Superior temporal gyrus (tissue), 1 donor: ENCODE results near the gene SFTPA2.
"Not testable (repeated sequence)": the region's sequence is repeated elsewhere in the genome, so short reads cannot be mapped to it uniquely, and the experiment has no call there.

ENCODE experiments used
- DNase-seq: peaks from one replicate; pipeline ENCODE4 v3.0.0-alpha.2; 2016; ENCODE audit errors: extremely low spot score

The SFTPA2 gene

GRCh38 chr10:79559726-79560125 lies 481 bp downstream of the SFTPA2 start:
- DNase-seq = no peak

DNA sequence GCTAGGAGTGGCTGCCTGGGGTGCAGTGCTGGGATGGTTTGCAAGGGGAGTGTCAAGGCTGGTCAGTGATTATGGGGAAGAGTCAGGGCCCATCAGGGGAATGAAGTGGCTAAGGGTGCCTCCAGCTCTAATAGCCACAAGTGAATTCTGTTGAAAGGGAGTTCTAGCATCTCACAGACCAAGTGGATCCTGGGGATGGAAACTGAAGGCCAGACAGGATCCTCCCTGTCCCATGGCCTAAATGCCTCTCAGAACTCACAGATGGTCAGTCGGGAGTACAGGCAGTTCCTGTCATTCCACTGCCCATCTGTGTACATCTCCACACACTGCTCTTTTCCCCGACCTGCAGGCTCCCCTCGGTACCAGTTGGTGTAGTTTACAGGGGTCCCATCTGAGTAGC lies 3.2 kb downstream of the SFTPA2 start:
- not testable (repeated sequence) for DNase-seq

- no peak for DNase-seq
Observed at GRCh38 chr10:79555354-79556309, 4.6 kb downstream of the SFTPA2 start.

DNA sequence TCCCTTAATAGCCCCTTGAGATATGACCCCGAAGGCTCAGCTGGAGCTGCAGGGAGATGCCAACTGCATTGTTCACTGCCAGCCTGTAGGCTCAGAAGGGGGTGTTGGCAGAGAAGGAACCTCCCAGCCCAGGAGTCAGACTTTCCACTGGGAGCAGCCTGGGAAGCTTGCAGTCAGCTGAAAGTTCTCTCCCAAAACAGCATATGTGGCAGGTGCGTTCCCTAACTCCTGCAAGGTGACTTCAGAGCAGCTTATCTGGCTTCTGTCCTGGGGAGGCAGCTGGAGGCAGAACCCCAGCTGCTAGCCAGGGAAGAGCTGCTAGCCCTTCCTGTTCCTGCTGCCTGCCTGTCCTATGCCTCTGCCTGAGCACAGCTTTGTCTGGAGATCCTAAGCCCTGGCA lies 8.1 kb downstream of the SFTPA2 start:
- no peak for DNase-seq

- DNase-seq = no peak
Observed at GRCh38 chr10:79547973-79548372, 12.2 kb downstream of the SFTPA2 start.

- DNase-seq = not testable (repeated sequence)
Observed at GRCh38 chr10:79547128-79547527, 13.1 kb downstream of the SFTPA2 start.

DNA sequence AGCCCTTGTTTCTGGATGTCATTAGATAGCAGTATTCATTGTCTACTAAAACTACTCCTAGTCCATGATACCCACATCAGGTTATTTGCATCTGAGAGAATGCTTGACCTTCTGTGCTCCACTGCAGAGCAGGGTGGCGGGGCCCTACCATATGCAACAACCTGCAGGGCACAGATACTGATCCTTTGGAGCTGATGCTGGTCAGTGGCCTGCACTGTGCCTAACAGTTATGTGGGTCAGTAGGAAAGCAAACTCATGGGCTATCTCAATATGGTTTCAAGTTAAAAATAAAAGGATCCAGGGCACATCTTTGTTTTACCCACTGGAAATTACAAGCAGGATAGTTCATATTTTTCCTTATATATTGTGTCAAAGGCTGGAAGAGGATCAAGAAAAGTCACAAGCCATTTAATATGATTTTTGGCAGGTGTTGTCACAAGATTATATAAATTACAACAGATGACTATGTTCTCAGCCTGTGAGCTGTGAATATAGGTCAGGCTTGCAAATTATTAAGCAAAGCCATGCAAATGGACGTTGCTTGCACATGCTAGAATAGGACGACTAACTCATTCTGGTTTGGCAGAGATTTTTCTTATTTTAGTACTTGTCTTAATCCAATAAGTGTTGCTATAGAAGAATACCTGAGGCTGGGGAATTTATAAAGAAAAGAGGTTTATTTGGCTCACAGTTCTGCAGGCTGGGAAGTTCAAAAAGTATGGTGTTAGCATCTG lies 15.1 kb downstream of the SFTPA2 start:
- DNase-seq = not testable (repeated sequence)

DNA sequence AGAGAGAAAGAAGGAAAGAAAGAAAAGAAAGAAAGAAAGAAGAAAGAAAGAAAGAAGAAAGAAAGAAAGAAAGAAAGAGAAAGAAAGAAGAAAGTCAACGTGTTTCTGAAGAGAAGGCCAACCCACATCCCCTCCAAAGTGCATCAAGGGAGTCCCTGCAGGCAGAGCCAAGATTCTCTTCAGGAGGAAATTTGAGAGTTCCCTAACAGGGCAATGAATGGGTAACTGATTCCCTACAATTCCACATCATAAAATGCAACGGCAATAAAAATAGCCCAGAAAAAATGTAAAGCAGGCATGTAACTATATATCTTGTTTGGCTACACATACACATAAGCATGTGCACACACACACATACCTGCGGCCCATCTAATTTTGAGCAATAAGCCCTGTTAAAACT lies 15.8 kb downstream of the SFTPA2 start:
- not testable (repeated sequence) for DNase-seq

DNA sequence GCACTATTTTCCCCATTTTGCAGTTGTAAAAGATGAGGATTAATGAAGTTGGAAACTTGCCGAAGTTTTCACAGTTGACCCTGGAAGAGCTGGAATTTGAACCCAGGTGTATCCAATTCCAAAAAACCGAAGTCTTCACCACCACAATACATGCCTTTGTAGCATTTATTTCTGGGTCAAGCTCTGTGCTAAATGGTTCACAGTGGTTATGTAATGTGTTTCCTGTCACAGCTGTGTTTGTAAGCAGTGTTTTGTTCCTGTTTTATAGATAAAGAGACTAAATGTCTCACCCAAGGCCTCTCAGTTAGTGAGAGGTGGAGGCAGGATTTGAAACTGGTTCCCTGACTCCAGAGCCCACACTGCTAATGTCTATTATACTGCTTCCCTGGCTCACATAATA lies 17.6 kb downstream of the SFTPA2 start:
- no peak for DNase-seq

GRCh38 chr10:79540930-79541329 lies 19.3 kb downstream of the SFTPA2 start:
- not testable (repeated sequence) for DNase-seq

DNA sequence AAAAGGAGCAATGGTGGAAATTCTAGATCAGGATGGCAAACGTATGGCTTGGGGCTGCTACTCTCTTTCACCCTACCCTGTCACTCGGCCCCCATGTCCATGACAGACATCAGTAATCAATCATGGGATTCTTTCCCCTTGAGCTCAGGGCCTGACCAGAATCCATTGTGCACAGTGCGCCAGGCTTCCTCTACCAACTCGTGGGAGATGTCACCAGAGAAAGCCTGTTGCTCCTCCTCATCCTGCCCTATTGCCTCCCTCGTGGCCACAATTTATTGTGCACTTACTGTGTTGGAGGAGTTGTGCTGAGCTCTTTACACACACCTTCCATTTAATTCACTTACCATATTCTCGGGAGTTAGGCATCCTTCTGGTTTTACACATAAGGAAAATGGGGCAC lies 21.9 kb downstream of the SFTPA2 start:
- not testable (repeated sequence) for DNase-seq

DNA sequence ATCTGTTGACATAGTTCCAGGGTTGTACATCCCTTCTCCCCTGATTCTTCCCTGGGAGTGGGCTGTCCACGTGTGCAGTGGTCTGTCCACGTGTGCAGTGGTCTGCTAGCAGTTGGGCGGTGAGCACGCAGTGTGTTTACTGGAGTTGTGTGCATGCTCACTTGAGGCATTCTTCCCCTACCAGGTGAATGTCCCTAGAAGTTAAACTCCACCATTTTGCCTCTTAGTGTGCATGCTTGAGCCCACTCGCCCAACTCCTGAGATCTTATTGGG lies 26.4 kb downstream of the SFTPA2 start:
- not testable (repeated sequence) for DNase-seq

DNA sequence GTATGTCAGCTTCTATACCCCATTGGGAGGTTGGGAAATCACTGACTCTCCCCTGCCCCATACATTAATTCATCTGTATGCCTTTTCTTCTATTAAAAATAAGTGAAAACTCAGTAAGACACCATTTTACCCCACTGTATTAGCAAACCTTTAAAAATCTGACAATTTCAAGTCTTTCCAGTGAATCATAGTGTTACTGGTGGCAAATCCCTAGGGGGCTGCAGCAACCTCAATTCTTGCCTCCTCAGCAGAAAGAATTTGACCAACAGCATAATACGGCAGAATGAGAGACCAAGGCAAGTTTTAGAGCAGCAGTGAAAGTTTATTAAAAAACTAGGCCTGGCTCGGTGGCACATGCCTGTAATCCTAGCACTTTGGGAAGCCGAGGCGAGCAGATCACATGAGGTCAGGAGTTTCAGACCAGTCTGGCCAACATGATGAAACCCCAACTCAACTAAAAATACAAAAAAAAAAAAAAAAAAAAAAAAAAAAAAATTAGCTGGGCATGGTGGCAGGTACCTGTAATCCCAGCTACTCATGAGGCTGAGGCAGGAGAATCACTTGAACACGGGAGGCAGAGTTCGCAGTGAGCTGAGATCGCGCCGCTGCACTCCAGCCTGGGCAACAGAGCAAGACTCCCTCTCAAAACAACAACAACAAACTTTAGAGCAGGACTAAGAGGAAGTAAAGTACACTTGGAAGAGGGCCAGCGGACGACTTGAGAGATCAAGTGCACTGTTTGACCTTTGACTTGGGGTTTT lies 26.9 kb downstream of the SFTPA2 start:
- DNase-seq = not testable (repeated sequence)

DNA sequence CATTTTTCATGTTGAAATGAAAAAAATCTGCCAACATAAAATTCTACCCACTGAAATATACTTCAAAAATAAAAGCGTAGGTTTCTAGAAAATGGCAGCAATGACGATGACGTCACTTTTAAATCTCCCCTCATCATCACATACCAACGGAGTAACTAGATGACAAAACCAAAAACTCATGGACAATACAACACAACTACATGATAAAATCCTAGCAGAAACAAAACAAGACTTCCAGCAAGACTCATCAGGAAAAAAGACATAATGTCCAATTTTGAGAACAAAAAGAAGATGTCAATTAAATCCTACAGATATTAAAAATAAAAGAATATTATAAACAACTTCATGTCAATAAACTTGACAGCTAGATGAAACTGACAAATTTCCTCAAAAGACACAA lies 31.9 kb downstream of the SFTPA2 start:
- not testable (repeated sequence) for DNase-seq

- not testable (repeated sequence) for DNase-seq
Observed at GRCh38 chr10:79525049-79525710, 35.0 kb downstream of the SFTPA2 start.

DNA sequence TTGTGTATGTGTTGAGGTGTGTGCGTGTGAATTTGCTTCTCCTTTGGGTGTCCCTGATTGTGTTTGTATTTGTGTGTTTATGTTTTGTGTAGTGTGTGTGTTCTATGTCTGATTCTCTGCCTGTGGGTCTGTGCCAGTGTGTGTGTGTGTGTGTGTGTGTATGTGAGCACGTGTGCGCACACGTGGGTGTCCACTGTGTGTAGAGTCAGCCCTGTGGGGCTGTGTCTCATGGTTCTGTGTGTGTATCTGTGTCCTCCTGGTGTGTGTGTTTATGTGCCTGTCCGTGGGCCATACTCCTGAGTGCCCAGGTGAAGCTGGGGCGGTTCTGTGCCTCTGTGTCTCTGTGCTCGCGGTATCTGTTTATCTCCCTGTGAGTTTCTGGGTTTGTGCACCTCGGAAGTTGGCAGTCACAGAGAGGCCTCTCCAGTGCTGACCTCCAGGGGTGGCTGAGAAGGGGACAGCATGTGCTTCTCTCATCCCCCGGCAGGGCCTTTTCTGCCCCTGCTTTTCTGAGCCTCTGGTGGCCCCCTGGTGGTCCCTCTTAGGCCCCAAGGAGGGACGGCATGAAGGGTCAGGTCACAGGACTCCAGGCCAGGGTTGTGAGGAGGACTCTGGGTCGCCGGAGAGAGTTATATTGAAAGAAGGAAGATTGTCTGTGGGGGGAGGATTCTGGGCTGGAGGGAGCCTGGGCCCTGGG lies 36.9 kb downstream of the SFTPA2 start:
- DNase-seq = not testable (repeated sequence)

GRCh38 chr10:79522464-79522863 lies 37.7 kb downstream of the SFTPA2 start:
- not testable (repeated sequence) for DNase-seq

GRCh38 chr10:79521751-79522150 lies 38.5 kb downstream of the SFTPA2 start:
- not testable (repeated sequence) for DNase-seq

DNA sequence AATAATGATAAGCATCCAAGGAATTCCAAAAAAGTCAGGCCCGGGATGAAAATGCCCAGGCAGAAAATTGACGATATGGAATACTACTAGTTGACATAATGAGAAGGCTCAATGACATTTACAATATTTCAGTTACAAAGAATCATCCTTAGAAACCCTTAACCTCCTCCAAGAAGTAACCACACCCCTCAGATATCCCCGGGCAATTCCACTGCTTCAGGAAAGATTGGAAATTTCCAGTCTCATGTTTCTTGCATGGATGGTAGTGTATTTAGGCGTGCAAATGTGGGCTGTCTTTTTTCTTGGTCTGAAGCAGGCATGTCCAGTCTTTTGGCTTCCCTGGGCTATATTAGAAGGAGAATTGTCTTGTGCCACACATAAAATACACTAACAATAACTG lies 42.6 kb downstream of the SFTPA2 start:
- not testable (repeated sequence) for DNase-seq

DNA sequence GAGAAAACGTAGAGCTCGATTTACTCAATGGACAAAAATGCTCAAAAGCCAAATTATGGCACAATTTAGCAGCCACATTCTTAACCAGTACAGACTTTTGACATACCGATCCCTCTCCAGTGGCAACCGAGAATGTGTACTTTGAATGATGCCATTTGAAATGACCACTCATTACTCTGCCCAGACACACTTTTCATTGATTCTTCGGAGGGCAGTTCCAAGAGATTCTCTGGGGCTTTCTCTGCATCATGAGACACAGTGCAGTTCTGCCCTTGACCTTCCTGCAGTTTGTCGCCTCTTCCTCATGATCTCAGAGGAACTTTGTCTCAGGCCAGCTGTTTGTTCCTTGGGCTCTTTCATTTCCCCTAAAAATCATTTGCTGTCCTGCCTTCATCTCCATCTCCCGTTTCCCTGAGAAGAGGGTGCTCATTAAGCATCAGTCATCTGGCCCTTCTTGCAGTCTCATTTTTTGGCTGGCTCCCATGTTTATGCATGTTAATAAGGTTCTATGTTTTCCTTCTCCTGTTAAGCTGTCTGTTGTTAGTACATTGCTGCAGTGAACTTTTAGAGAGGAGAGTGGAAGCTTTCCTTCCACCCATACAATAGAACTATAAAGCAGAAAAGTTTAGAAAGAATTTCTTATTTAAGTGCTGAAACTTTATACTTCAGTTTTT lies 43.5 kb downstream of the SFTPA2 start:
- DNase-seq = not testable (repeated sequence)
